Measurements from ENCODE around the gene SSB.

DNA sequence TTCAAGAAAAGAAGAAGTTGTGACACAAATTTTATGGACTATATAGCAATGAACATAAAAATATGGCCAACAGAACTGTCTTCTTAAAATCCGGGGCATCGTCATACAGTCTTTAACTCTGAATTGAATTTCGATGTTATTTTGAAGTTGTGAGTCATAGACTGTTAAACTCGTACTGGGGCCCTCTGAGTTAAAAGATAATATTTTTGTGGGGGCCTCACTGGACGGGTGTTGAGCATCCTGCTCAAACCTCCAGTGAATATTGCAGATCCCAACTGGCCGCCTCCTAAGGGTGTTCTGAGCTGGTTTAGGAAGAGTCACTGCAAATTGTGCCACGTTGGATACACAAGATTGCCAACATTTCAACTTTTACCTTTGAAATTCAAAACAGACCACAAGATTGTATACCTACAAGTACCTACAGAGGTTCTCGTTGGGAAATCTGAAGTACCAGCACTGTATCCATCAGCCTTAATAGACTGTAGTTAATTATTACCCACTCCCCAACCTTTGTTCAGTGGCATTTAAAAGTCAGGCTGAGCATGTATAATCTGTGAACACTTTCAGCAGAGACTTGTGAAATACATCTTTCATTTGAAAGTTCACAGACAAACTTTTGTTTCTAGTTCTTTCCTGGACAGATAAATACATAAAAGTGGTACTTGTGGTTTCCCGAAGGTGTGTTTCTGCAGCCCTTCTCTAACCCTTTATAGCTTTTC, 37.3 kb upstream of the SSB start:
- TF ChIP-seq POLR2AphosphoS5 (IDR thresholded peaks at IDR 0.05; ENCODE audit: low read depth, low read length): no peak
- no peak for TF ChIP-seq POLR2A (IDR thresholded peaks at IDR 0.05; ENCODE audit: low read depth, low read length)
- no peak for TF ChIP-seq TAF1 (IDR thresholded peaks at IDR 0.05; ENCODE audit: low read depth, low read length)
- no peak for TF ChIP-seq POU2F2 (IDR thresholded peaks at IDR 0.05; ENCODE audit: low read depth, low read length)
- no peak for TF ChIP-seq SPI1 (IDR thresholded peaks at IDR 0.05; ENCODE audit: low read depth, low read length)
- TF ChIP-seq PAX5 (IDR thresholded peaks at IDR 0.05; ENCODE audit: insufficient read depth, low read length, severe bottlenecking): no peak

Data from GM12891 (cell line).